Kidney epithelial cell (primary cell): ENCODE data around the gene PLCB2. TPM values are rescaled to one million over a fixed set of nuclear protein-coding genes. Genes with fewer than 3 reads are reported as not detected.
A peak's percentile ranks its signal among the peaks of the same experiment; 100 is the strongest.

Experiments
- DNase-seq: peaks from one replicate; pipeline ENCODE4 v3.0.0-alpha.2; 2010; ENCODE audit warnings: low read depth
- H3K27me3 ChIP-seq: 2 replicates; pipeline ENCODE4 v1.6.0; 2011; ENCODE audit warnings: low read length; ENCODE audit not compliant: control insufficient read depth, insufficient read depth
- H3K36me3 ChIP-seq: 2 replicates; pipeline ENCODE4 v1.5.1; 2011; ENCODE audit warnings: low read length; ENCODE audit not compliant: control insufficient read depth, insufficient read depth
- H3K4me3 ChIP-seq: 2 replicates; pipeline ENCODE4 v1.5.1; 2011; ENCODE audit warnings: low read depth, mild to moderate bottlenecking, control low read depth, low read length
- CTCF ChIP-seq: IDR thresholded peaks from 2 replicates; pipeline ENCODE4 v1.5.1; 2011; ENCODE audit warnings: mild to moderate bottlenecking, moderate library complexity, low read length, control low read depth, inconsistent platforms; ENCODE audit not compliant: insufficient read depth, poor library complexity, severe bottlenecking
- total RNA-seq: library from RNA; depleted of rRNA; stranded (reverse); fragments of >200 nt; gene quantifications from 2 replicates; pipeline ENCODE4 v1.2.3, GENCODE V29; 2015

The PLCB2 gene
- total RNA-seq, 1 donor from 2014 or later: 1.5 TPM

- TF ChIP-seq CTCF: no peak
- DNase-seq: no peak
- Histone ChIP-seq H3K36me3 (no peaks in the 10 kb centered on the region), H3K27me3 (peaks cover 29% of the 10 kb centered on the region), H3K4me3 (no peak overlapping the region)
These were observed 3.3 kb upstream of the PLCB2 start for GRCh38 chr15:40310993-40311392.

GRCh38 chr15:40310001-40310959, 2.5 kb upstream of the PLCB2 start:
- no peak for DNase-seq
- no peaks in the 10 kb centered on the region for H3K36me3 ChIP-seq
- no peak overlapping the region for H3K4me3 ChIP-seq
- peak; percentile 86 for TF ChIP-seq CTCF
- peaks cover 30% of the 10 kb centered on the region for H3K27me3 ChIP-seq

GRCh38 chr15:40309344-40309862, 1.7 kb upstream of the PLCB2 start:
- H3K4me3 ChIP-seq: no peak overlapping the region
- no peaks in the 10 kb centered on the region for H3K36me3 ChIP-seq
- TF ChIP-seq CTCF: no peak
- DNase-seq: no peak
- H3K27me3 ChIP-seq: peaks cover 30% of the 10 kb centered on the region

GRCh38 chr15:40306908-40307307, 827 bp downstream of the PLCB2 start:
- Histone ChIP-seq H3K4me3 (no peak overlapping the region), H3K27me3 (peaks cover 39% of the 10 kb centered on the region), H3K36me3 (no peaks in the 10 kb centered on the region)
- no peak for TF ChIP-seq CTCF
- no peak for DNase-seq

GRCh38 chr15:40306371-40306770, 1.4 kb downstream of the PLCB2 start:
- H3K36me3 ChIP-seq: no peaks in the 10 kb centered on the region
- H3K27me3 ChIP-seq: peaks cover 39% of the 10 kb centered on the region
- no peak for DNase-seq
- no peak overlapping the region for H3K4me3 ChIP-seq
- no peak for TF ChIP-seq CTCF

GRCh38 chr15:40305281-40305680, 2.5 kb downstream of the PLCB2 start:
- Histone ChIP-seq H3K27me3 (peaks cover 35% of the 10 kb centered on the region), H3K36me3 (no peaks in the 10 kb centered on the region), H3K4me3 (no peak overlapping the region)
- no peak for TF ChIP-seq CTCF
- no peak for DNase-seq
